Measurements from ENCODE around the gene POC1A. TPM values are rescaled to one million over a fixed set of nuclear protein-coding genes. Genes with fewer than 3 reads are reported as not detected.

POC1A gene
- polyA plus RNA-seq, 1 of the 3 experiments (the other 2 are of a cell fraction): 11.7 TPM

- H3K4me3 ChIP-seq (ENCODE audit: low read depth in 2 of 2, low read length in 1 of 2): no peak overlapping the region
- H2AFZ ChIP-seq (ENCODE audit: low read depth): no peak overlapping the region
- H3K9me3 ChIP-seq: no peaks in the 10 kb centered on the region
- TF ChIP-seq NFIC (IDR thresholded peaks at IDR 0.05; ENCODE audit: borderline replicate concordance): no peak
- no peak for TF ChIP-seq FOXM1 (IDR thresholded peaks at IDR 0.05; ENCODE audit: low read depth)
- no peak for TF ChIP-seq CHD2 (IDR thresholded peaks at IDR 0.05; ENCODE audit: low read length, partially characterized antibody)
- TF ChIP-seq MXI1 (IDR thresholded peaks at IDR 0.05; ENCODE audit: low read depth, low read length): no peak
- TF ChIP-seq CTCF (IDR thresholded peaks at IDR 0.05): no peak
- no peak for TF ChIP-seq ZBTB33 (IDR thresholded peaks at IDR 0.05; ENCODE audit: borderline replicate concordance, low read depth)
- no peak for TF ChIP-seq MAX (IDR thresholded peaks at IDR 0.05; ENCODE audit: low read depth)
- TF ChIP-seq FOXJ3 (CRISPR knock-in tag; IDR thresholded peaks at IDR 0.05): no peak
- TF ChIP-seq FOSL2 (IDR thresholded peaks at IDR 0.05; ENCODE audit: borderline replicate concordance, low read depth): no peak
- no peak for TF ChIP-seq RFX5 (IDR thresholded peaks at IDR 0.05; ENCODE audit: low read length)
- TF ChIP-seq REST (IDR thresholded peaks at IDR 0.05; ENCODE audit: low read depth, low read length): no peak
- no peak for TF ChIP-seq MEF2A (IDR thresholded peaks at IDR 0.05; ENCODE audit: borderline replicate concordance, low read depth)
- TF ChIP-seq NRF1 (IDR thresholded peaks at IDR 0.05; ENCODE audit: low read depth, low read length): no peak
- no peak for TF ChIP-seq USF2 (IDR thresholded peaks at IDR 0.05; ENCODE audit: borderline replicate concordance, low read depth, low read length)
- no peak for TF ChIP-seq POLR2AphosphoS5 (IDR thresholded peaks at IDR 0.05; ENCODE audit: low read depth, low read length)
- no peak for TF ChIP-seq TEAD4 (IDR thresholded peaks at IDR 0.05; ENCODE audit: borderline replicate concordance, insufficient read depth)
- peaks cover 0 to 3% of the 10 kb centered on the region in 2 experiments for H3K36me3 ChIP-seq (replicated peaks in 1 of 2; ENCODE audit: control insufficient read depth in 1 of 2, insufficient read depth in 2 of 2, low read length in 1 of 2)
- H3K9me2 ChIP-seq: no peaks in the 10 kb centered on the region
- H4K20me1 ChIP-seq (ENCODE audit: insufficient read depth): no peaks in the 10 kb centered on the region
- 98% methylated on average over 16 of the region's 19 CpGs for whole genome bisulfite sequencing (ENCODE audit: low lambda C conversion rate)
- CTCF ChIA-PET: interaction anchor here (1.0 to 1.7 kb wide), 3 partner anchors 44 to 360 kb away, joined by 3 to 8 read pairs (median 4); no protein-coding TSS in a partner anchor
- peak overlapping the region in 1 of 2 experiments; percentile 4; a peak in 1 of 4 replicates for H3K27ac ChIP-seq (ENCODE audit: low read depth in 2 of 2, low read length in 1 of 2)
- H3K4me2 ChIP-seq: no peak overlapping the region
- peaks cover 0 to 23% of the 10 kb centered on the region in 2 experiments; a peak in 1 of 4 replicates for H3K4me1 ChIP-seq (ENCODE audit: control insufficient read depth in 1 of 2, insufficient read depth in 2 of 2, low read depth in 1 of 2, low read length in 1 of 2)
- H3F3A ChIP-seq (replicated peaks; ENCODE audit: insufficient read depth): no peaks in the 10 kb centered on the region
- H3K9ac ChIP-seq: no peak overlapping the region
- POLR2A ChIA-PET: no interaction called here
- no peaks in the 10 kb centered on the region for H3K79me2 ChIP-seq (ENCODE audit: insufficient read depth)
- no peaks in the 10 kb centered on the region for H3K27me3 ChIP-seq (ENCODE audit: insufficient read depth)
- DNase-seq: no peak
Observed at GRCh38 chr3:52078781-52079560, 75.3 kb downstream of the POC1A start.
